HG03066 (cell line): ENCODE data around the gene BCLAF1.
A peak's percentile ranks its signal among the peaks of the same experiment; 100 is the strongest.

Experiments used
- ATAC-seq: cut with Tn5 transposase; IDR thresholded peaks from one replicate; pipeline ENCODE4 v1.9.1; 2021; ENCODE audit warnings: low read depth; ENCODE audit not compliant: unreplicated experiment

Gene BCLAF1, protein sequence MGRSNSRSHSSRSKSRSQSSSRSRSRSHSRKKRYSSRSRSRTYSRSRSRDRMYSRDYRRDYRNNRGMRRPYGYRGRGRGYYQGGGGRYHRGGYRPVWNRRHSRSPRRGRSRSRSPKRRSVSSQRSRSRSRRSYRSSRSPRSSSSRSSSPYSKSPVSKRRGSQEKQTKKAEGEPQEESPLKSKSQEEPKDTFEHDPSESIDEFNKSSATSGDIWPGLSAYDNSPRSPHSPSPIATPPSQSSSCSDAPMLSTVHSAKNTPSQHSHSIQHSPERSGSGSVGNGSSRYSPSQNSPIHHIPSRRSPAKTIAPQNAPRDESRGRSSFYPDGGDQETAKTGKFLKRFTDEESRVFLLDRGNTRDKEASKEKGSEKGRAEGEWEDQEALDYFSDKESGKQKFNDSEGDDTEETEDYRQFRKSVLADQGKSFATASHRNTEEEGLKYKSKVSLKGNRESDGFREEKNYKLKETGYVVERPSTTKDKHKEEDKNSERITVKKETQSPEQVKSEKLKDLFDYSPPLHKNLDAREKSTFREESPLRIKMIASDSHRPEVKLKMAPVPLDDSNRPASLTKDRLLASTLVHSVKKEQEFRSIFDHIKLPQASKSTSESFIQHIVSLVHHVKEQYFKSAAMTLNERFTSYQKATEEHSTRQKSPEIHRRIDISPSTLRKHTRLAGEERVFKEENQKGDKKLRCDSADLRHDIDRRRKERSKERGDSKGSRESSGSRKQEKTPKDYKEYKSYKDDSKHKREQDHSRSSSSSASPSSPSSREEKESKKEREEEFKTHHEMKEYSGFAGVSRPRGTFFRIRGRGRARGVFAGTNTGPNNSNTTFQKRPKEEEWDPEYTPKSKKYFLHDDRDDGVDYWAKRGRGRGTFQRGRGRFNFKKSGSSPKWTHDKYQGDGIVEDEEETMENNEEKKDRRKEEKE

DNA sequence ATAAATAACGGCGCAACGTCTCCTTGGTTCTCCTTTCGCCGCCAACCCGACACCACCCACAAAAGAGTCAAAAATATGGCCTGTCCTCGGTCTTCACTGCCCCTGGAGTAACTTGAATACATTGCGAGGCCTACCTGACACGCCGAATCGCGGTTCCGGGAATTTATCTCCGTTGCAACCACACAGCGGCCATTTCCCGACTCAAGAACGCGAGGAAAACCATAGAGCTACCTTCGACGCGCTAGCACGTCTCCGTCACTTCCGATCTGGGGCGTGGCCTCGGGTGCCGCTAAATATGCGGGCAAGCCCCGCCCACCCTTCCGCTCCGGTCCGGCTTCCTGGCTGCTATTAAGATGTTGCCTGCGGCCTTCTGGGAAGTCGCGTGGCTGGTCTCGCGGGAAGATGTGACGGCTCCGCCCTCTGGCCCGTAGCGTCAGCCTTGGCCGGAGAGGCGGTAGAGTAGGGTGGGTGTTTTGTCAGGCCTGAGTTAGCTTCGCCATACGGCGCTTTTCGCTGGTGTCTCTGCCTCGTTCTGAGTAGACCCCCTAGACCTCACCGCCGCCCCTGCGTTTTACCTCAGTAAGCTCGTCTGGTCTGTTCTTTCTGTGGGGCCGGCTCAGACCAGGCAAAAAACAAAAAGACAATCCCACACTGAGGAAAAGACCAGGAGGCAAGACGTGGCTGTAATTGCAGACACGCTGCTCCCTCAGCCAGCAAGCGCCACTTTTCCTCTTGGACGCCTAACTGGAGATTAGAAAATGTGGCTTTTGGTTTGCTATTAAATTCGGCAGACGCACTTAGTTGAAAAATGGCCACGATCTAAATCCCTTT is at the start of gene BCLAF1:
Gene BCLAF1 (minus strand): TSS at position 268 of the 831 bp plus-strand sequence. CDS start 9,980 bp downstream, outside the sequence.
- peak; percentile 89 for ATAC-seq

DNA sequence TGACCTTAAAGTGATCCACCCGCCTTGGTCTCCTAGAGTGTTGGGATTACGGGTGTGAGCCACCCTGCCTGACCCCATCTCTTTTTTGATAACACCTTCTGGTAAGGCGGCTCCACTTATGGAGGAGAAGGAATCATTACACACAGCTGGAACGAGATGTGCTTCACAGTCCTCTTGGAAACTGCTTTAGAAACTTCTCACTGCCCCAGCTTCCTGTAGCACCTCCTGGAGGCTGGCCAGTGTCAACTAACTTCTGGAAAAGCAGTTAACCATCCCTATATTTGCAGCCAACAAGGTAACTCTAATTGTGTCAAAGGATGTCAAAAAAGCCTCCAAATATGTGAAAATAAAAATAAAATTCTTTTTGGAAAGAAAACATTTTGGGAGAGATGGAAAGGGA is 48.8 kb upstream of the BCLAF1 start:
- no peak for ATAC-seq

DNA sequence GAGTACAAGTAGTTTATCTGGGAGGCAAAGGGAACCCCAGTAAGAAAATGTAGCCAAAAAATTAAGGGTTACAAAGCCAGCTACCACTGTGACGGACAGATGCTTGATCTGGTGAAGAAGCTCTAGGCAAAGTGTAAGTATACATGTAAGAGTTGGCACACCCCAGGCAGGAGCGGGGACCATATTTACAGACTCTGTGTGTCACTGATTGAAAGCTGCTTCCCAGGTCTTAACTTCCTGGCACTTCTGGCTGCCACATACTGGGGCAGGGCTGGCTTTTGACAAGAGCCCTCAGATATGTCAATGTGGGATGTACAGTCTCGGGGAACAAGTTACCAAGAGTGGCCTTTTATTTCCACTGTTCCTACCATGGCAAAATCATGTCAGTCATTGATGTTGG is 48.0 kb upstream of the BCLAF1 start:
- no peak for ATAC-seq

DNA sequence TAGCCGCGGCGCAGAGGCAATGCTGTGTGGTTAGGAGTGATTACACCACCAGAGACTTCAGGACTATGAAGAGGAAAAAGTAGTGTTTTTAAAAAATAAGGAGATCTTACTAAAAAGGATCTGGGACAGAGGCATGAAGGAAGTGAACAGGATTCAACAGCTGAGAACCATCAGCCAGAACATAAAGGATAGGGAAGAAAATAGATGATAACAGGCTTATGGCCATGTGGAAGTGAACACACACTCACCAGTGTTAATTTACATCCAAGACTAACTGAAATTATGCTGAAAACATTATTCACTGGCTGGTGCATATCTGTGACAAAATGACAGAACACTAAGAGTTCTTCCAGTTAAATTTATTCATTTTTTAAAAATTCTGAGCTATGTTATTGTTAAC is 47.5 kb upstream of the BCLAF1 start:
- no peak for ATAC-seq

DNA sequence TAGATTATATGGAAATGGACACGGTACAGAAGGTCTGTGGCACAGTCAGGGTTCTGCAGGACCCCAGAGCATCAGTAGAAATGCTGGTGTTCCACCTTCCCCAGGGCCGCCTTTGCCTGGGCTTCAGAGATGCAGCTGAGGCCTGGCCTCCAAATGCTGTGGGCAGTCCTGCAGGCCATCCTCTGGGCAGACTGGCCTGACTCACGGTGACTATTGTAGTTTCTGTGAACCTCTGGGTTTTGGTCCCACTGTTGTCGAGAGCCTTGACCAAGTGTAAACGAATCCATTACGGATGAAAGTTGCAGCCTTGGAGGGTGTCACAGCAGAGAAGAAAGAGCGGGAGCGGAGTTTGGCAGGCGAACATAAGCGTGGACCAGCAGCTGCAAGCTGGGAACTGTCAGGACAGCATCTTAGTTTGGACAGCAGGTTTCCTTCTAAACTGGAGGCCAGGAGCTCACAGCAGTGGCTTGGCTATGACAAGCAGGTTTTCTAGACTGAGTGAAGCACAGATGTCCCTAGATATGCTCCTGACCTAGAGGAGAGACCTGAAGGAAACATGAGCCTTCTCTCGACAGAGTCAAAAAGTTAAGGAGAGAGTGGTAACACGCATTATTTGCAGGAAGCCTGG is 46.2 kb upstream of the BCLAF1 start:
- ATAC-seq = no peak

DNA sequence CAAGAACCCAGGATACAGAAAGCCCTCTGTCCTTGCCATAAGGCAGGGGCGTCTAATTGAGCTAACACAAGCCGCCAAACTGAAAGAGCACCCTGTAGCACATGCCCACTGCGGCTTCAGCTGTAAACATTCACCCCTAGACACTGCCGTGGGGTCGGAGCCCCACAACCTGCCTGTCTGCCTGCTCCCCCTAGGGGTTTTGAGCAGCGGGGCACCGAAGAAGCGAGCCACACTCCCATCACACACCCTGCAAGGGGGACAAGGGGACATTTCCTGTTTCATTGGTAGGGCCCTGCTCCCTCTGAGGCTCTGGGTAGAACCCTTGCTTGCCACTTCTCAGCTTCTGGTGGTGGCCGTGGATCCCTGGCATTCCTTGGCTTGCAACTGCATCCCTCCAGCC is 45.2 kb upstream of the BCLAF1 start:
- no peak for ATAC-seq

DNA sequence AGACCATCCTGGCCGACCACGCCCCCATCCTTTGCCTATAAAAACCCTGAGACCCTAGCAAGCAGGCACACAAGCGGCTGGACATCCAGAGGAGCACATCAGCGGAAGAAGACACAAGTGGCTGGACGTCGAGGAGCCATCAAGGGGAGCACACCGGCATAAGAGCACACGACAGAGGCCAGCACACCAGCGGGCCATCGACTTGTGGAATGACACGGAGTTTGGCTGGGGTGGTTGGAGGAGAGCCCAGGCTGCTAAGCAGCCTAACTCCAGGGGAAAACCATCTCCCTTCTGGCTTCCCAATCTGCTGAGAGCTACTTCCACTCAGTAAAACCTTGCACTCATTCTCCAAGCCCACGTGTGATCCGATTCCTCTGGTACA is 44.8 kb upstream of the BCLAF1 start:
- no peak for ATAC-seq

DNA sequence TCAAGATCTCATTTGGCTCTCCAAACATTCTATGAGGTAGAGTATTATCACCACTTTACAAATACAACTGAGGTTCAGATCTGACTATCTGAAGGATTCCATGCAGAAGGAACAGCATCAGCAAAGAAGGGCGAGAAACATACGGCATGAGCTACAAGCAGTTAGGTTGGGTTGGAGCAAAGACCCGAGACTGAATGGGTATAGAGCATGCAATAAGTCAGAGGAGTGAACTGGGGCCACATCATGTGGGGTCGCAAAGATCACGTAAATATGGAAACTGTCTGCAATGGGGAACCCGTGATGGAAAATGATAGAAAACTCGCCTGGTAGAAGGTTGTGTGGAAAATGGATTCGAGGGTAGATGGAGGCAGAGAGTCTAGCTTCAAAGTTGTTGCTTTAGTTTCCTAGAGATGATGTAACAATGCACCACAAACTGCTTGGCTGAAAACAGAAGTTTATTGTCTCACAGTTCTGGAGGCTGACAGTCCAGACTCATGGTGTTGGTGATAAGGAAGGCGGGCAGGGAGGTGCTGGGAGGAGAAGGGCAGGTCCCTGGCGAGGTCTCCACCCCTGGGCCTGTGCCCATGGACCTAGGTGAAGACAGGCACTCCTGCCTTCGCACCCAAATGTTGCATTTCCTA is 44.3 kb upstream of the BCLAF1 start:
- ATAC-seq = no peak

DNA sequence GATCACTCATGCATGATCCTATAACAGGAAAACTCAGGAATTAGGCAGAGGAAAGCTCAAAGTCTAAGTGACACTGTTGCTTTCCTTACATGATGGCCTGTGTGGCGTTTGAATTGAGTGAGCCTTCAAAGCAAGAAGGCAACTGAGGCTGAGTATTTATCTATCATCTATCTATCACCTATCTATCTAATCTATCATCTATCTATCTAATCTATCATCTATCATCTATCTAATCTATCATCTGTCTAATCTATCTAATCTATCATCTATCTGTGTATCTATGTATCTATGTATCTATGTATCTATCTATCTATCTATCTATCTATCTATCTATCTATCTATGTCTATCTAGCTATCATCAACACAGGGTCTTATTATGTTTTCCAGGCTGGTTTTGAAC is 41.8 kb upstream of the BCLAF1 start:
- no peak for ATAC-seq

DNA sequence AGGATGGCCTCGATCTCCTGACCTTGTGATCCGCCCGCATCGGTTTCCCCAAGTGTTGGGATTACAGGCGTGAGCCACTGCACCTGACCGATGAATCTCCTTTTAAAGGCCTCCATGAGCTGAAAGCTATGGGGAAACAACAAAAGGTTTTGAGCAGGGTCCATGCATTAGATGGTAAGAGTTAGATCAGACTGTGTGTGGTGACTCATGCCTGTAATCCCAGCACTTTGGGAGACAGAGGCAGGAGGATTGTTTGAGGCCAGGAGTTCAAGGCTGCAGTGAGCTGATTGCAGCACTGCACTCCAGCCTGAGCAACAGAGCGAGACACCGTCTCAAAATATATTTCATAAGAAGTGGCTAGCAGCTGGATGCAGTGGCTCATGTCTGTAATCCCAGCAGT is 41.0 kb upstream of the BCLAF1 start:
- no peak for ATAC-seq

DNA sequence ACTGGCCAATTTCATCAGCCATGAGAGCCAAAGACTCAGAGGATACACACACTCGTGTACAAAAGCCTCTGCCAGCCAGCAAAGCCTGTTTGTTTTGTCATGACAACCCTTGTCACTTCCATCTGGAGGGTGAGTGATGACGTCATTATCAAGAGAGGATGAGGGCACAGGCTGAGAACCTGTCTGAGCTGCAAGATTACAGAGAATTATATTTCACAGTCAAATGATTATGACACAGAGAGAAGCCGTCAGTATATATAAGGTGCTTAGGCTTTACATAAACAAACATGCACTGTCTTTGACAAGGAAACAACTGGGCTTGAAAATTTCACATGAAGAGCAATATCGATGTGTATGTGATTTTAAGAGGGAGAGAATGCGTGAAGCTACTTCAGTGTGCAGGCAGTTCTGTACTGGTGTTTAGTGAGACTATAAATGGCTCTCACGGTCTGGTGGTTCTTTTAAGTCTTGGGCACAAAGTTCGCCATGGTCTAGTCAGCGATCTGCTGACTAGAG is 36.5 kb upstream of the BCLAF1 start:
- no peak for ATAC-seq

DNA sequence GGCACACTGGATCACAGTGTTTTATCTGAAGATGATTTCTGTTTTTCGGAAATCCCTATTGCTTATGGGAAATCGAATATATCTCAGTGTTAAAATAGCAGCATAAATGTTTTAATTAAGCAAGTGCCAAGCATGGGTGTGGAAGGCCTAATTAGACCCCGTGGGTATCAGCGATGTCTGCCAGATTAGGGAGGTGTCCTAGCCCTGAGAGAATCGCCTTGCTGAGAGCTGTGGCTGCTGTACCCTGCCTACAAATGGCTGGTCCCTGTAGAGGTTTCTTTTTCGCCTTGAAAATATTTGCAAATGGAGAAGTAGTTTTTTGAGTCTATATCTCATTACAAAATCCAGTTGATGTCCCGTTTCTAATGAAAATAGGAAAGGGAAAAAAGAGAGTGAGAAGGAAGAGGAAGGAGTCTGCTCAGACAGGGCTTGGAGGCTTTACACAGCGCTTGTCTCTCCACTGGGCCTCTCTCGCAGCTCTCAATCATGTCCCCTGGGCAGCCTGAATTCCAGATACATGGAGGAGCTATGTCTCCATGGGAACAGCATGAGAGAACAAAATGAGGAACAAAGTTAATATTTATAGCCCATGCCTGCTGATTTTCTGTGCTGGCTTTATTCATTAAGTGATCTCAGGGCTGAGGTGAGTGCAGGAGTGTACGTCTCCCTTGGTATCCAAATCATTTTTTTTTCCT is 35.2 kb upstream of the BCLAF1 start:
- ATAC-seq = no peak

DNA sequence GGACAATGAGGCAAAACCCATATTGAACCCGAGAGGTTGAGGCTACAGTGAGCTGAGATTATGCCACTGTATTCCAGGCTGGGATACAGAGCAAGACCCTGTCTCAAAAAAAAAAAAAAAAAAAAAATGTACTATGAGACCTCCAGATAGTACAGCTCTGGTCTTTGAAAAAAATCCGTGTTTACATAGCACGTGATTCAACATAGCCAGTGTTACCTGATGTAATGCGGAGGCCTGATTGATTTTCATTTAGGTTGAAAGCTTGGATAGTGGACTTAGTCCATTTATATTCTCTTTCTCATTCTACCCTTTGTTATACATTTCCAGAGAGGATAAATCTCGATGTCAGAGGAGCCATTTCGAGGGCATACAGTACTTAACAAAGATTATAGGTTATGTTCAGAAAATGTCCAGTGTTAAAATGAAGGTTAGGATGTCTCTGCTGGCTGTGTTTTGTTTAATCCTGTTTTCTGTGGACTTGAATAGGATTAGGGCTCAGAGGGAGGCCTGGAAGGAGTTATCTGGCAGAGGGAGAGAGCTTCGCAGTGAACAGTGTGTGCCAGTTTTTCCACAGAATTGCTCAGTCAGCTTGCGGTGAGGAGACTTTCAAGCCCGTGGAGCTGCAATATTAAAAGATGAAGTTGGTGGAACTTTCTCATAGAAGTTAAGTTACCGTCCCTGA is 33.9 kb upstream of the BCLAF1 start:
- no peak for ATAC-seq

DNA sequence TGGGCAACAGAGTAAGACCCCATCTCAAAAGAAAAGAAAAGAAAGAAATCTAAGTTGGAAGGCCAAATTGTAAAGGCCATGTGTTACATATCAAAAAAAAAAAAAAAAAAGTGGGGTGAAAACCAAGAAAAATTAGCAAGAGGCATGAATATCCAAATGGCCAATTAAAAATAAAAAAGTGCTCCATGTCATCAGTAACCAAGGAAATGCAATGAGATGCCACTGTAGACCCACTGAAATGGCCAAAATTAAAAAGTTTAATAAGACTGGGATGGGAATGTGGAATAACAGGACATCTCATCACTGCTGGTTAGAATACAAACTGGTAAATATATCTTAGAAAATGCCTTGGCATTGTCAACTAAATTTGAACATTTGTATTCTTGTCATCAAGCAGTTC is 30.1 kb upstream of the BCLAF1 start:
- ATAC-seq = no peak

DNA sequence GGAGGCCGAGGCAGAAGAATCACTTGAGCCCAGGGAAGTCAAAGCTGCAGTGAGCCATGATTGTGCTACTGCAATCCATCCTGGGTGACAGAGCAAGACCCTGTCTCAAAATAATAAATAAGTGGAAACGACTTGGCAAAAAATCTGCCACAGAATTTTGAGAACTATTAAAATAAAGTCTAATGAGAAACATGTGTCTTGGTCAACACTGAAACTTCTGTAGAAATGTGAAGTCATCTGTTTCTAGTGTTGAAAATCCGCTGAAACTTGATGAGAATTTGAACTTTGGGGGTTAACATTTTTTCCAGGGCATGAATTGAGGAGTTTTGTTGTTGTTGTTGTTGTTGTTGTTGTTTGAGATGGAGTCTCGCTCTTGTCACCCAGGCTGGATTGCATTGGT is 29.0 kb upstream of the BCLAF1 start:
- no peak for ATAC-seq

DNA sequence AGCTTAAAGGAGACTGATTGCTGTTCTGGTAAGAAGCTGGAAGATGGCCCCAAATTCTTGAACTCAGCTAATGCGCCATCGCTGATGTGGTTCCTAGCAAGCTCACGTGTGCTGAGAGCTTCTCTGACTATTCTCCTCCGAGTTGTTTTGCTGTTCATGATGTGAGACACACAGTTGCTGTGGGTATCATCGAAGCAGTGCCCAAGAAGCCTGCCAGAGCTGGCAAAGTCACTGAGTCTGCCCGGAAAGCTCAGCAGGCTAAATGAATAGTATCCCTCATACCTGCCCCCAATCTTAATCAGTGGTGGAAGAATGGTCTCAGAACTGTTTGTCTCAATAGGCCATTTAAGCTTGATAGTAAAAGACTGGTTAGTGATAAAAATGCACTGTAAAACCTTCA is 28.3 kb upstream of the BCLAF1 start:
- no peak for ATAC-seq

DNA sequence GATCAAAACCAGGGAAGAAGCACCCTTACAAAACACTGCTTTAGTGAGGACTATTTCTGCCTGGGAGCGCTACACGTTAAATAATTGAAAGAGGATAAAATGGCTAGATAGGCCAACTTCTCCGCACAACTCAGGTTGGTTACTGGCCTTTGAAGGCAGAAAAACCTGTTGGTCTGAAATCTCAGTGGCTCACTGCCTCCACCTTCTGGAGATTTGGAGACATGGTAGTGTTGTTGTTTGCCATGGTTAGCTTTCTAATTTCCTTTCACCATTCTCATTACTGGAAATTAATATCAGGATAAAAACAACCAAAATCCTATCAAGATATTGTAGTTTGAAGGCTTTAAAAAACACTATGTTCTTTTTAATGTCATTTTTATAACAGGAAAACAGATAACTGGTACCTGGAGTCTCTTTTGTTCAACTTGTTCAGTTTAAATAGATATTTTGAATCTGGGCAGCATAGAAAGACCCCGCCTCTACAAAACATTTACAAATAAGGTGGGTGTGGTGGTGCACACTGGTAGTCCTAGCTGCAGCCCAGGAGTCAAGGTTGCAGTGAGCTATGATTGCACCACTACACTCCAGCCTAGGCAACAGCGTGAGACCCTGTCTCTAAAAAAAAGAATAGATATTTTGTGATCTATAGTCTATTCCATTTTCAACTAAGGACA is 27.5 kb upstream of the BCLAF1 start:
- ATAC-seq = no peak

DNA sequence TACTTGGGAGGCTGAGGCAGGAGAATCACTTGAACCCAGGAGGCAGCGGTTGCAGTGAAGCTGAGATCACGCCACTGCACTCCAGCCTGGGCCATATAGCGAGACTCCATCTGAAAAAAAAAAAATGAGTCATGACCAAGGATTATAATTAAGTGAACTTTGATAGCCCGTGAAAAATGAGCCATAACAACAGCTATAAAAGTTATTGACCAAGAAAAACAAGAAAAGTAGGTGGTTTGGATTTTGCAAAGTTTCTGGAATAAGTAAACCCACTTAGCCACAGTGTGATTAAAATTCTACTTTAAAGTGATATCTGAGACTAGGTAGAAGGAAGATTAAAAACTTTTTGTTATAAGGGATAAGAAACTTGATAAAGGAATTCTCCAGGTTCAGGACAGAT is 25.9 kb upstream of the BCLAF1 start:
- ATAC-seq = no peak
